ENCODE results near the gene HHAT.
A peak's percentile ranks its signal among the peaks of the same experiment; 100 is the strongest.

The HHAT gene

DNA sequence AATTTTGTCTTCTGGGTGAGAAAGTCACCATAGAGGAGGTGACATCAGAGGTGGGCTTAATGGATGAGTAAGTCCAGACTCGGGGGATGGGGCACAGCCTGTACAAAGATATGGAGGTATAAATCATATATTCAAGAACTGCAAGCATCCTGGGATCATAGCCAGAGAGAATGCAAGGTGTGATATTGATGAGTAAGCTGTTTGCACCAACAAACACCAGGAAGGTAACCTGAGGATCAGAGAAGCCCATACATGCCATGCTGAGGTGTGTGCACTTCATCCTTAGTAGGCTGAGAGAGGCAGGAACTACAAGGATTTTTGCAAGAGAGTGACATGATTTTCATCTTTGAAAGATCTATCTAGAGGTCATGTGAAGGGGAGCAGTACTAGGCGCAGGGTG, 306.4 kb downstream of the HHAT start:
- H3K4me3 ChIP-seq (ENCODE audit: low read length) = no peak overlapping the region
- DNase-seq (ENCODE audit: low read depth) = no peak
- TF ChIP-seq, protein P1, sequence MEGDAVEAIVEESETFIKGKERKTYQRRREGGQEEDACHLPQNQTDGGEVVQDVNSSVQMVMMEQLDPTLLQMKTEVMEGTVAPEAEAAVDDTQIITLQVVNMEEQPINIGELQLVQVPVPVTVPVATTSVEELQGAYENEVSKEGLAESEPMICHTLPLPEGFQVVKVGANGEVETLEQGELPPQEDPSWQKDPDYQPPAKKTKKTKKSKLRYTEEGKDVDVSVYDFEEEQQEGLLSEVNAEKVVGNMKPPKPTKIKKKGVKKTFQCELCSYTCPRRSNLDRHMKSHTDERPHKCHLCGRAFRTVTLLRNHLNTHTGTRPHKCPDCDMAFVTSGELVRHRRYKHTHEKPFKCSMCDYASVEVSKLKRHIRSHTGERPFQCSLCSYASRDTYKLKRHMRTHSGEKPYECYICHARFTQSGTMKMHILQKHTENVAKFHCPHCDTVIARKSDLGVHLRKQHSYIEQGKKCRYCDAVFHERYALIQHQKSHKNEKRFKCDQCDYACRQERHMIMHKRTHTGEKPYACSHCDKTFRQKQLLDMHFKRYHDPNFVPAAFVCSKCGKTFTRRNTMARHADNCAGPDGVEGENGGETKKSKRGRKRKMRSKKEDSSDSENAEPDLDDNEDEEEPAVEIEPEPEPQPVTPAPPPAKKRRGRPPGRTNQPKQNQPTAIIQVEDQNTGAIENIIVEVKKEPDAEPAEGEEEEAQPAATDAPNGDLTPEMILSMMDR (conservative IDR thresholded peaks at IDR 0.05; ENCODE audit: low read length) = no peak

DNA sequence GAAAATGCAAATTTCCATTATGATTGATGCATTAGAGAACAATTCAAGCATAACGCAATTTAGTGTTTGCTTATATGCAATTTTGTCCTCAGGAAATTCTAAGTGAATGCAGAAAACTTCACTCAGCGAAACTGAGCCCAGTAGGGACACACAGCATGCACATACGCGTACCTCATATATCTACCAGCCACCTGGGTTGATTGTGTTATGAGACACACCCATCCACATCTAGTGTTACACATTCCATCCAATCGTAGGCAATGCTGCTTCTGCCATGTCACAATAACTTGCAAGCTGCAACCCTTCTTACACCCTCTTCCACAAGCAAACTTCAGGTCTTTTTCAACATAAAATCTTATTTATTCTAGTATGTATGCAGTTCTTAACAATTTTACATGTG, 312.9 kb downstream of the HHAT start:
- DNase-seq (ENCODE audit: low read depth) = no peak
- H3K4me3 ChIP-seq (ENCODE audit: low read length) = no peak overlapping the region
- TF ChIP-seq, protein P1 (conservative IDR thresholded peaks at IDR 0.05; ENCODE audit: low read length) = no peak

DNA sequence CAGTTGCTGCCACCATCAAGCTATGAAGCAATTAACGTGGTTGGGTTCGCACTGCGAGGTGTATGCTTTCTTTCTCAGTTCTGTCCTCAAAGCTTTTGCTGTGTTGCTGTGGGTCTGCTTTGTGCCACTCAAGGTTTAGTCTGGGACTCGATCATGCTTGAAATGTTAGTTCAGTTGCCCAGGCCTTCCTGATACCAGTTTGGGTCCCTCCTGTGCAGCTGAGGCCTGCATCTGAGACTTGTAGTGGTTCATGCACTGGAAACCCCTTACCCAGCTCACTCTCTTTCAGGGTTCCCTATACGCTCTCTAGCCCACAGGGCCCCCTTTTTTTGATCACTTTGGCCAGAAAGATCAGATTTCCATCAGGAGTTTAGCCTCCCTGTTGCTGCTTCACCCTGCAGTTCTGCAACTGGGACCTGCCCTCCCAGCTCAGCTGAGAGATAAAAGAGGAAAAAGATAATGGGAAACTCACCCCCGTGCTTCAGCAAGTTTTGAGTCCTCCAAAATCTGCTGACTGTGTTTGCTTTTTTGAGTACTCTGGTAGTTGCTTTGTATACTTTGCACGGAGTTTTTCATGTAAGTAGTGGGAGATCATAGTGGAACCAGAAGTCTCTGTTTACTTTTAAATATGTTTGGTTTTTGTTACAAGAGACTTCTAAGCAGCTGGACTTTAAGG, 317.0 kb downstream of the HHAT start:
- DNase-seq (ENCODE audit: low read depth) = no peak
- TF ChIP-seq, protein P1 (conservative IDR thresholded peaks at IDR 0.05; ENCODE audit: low read length) = no peak
- H3K4me3 ChIP-seq (ENCODE audit: low read length) = no peak overlapping the region

DNA sequence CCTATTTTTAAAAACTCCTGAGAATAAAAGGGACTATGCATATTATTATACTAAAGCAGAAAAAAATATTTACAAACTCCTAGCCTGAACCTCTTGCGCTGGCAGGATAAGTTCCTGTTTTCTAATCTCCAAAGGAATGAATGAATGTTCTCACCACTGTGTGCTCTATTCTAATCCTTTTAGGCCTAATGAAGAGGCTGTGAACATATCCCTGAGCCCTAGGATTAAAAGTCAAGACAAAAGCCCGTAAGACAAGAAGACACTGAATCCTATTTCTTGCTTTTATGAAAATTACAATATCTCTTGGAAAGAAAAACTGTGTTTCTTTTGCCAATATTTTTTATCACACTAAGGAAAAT, 317.5 kb downstream of the HHAT start:
- H3K4me3 ChIP-seq (ENCODE audit: low read length) = no peak overlapping the region
- DNase-seq (ENCODE audit: low read depth) = no peak
- TF ChIP-seq, protein P1 (conservative IDR thresholded peaks at IDR 0.05; ENCODE audit: low read length) = no peak

DNA sequence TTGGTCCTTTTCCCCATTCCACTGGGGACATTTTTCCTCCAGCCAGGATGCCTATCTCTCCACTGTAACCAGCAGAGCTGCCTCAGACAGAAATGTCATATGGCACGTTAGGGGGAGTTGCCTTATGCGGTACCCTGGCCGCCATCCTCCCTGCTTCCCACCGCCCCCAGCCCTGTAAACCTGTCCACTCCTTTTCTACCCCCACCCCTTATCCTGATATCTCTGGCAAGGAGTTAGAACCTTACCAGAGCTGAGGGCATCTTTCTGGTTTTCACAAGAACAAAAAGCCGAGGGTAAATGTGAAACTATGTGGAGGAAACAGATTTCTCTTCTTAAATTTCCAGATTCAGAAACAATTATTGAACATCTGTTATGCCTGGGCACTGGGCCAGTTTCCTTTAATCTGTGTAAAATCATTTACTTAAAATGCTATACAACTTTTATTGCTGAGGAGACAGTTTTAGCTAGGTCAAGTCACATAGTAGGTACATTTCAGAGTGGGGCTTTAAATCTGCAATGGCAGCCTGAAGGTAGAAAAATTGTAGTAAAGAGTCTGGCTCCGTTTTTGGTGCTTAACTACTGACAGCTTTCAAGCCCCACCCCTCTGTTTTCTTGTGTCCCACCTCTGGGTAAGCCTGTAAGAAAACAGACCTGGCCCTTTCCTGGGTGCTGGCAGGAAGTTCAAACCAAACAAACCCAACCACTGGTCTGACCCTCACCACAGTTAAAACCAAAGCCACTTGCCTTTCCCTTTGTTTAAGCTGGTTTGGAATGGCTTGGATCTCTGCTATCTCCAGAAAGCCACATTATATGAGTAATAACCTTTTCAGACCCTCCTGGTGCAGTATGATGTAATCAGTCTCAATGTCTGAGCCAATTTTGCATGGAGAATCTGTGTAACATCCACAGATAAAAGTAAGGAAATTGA, 319.0 kb downstream of the HHAT start:
- TF ChIP-seq, protein P1 (conservative IDR thresholded peaks at IDR 0.05; ENCODE audit: low read length) = no peak
- peak; percentile 40 for DNase-seq (ENCODE audit: low read depth)
- H3K4me3 ChIP-seq (ENCODE audit: low read length) = no peak overlapping the region

DNA sequence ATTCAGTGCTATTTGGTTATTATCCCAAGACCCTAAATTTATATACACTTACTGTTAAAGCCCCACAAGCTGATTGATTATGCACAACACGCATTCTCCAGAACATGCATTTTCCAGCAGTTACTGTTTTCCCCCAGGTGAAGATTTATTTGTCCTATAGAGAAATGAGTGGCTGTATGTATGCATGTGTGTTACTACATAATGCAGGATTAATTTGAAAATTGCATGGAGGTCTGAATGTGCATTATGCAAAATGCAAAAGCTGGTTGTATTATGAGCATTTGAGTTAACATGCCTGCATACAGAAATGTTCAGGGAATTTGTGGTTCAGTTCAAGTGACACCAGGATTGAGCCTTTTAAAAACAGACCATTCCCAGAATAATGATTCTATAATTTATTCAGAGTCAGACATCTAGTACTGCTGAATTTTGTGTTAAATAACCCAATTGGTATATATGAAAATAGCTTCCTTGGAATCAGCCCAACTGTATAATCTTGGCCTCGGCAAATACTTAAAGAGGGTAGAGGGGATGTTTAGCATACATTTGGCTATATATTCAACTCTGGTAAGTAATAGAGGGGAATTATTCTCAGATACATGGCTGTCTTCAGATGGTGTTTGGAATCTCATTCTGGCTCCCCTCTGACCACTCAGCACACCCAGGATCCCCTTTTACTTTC, 320.0 kb downstream of the HHAT start:
- H3K4me3 ChIP-seq (ENCODE audit: low read length) = no peak overlapping the region
- DNase-seq (ENCODE audit: low read depth) = no peak
- TF ChIP-seq, protein P1 (conservative IDR thresholded peaks at IDR 0.05; ENCODE audit: low read length) = no peak

Data from AG10803 (cell line).